ENCODE data around the gene NOB1.
A peak's percentile ranks its signal among the peaks of the same experiment; 100 is the strongest.
"Not testable (repeated sequence)": the region's sequence is repeated elsewhere in the genome, so short reads cannot be mapped to it uniquely, and the experiment has no call there.

Gene NOB1

DNA sequence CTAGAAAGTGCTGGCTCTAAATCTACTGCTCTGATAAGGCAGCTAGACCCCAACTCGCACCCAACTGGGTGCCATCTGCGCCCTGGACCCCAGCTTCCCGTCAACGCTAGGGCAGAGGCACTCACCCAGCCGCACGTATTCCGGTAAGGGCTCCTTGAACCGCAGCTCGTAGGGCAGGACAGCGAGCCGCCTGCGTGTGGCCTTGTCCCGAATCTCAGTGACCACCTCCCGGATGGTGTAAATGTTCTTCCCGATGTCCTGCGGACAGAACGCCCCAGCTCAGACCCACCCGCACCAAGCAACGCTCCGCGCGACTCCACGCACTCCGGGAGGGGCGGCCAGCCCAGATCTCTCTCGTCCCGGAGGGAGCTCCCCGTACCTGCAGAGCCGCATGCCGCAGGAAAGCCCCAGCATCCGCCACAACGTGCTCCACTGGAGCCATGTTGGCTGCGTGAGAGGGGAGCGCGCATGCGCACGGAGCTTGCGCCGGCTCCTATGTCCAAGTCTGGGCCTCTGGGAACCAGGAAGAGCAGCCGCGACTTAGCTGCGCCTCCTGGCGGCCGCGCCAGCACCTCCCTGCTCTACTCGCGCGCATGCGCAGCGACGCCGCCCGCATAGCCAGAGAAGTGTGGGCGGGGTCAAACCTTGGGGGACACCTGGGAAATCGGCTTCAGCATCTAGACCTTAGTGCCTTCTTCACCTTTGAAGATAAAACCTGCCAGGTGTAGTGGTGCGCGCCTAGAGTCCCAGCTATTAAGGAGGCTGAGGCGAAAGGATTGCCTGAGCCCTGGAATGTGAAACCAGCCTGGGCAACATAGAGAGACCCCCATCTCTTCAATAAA lies at the start of gene NOB1:
NOB1 (minus strand) TSS at position 458 of the 842 bp plus-strand sequence; CDS start at position 442, 16 bp downstream.
- peak; percentile 96 for DNase-seq (ENCODE audit: low read depth)

DNA sequence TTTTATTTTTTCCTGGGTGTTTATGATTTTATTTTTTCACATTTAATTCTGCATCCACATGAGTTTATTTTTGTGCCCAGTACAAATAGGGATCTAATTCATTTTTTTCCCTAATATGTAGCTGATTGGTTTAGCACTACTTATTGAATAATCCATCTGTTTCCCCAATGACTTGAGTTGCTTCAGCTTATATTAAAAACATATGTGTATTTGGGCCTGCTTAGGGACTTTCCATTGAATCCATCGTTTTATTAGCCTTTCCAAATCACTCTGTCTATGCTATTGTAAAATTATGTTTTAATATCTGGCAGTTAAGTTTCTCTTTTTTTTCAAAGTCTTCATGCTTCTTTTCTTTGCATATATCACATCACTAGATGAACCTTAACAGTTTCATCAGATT lies 49.6 kb upstream of the NOB1 start:
- no peak for DNase-seq (ENCODE audit: low read depth)

DNA sequence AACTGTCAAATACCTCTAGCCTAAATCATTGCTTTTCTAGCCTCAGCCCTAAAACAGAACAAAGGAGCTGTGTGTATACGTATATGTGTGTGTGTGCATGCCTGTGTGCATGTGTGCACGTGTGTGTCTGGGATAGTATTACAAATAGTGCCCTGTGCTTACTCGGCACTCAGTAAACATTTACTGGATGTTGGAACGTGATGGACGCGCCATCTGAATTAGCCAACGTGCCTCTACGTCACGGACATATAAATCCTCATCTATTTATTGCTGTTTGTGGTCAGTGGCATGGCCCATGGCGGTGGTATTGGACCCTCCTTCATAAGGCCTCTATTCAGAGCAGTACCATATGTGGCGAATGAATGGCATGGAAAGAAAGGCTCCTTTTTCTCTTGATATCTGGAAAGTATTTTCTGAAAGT lies 44.9 kb upstream of the NOB1 start:
- DNase-seq (ENCODE audit: low read depth) = no peak

DNA sequence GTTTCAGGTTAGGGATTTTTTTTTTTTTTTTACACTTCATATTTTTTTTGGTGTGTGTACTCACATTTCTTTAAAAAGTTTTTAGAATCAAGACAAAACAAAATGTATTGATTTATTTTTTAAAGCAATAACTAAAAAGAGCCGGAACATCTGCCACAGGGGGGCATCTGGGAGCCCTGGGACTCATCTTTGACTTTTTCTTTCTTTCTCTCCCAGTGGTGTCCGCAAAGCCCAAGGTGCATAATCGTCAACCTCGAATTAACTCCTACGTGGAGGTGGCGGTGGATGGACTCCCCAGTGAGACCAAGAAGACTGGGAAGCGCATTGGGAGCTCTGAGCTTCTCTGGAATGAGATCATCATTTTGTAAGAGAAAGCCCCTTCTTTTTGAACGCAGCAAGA lies 43.7 kb upstream of the NOB1 start:
- no peak for DNase-seq (ENCODE audit: low read depth)

DNA sequence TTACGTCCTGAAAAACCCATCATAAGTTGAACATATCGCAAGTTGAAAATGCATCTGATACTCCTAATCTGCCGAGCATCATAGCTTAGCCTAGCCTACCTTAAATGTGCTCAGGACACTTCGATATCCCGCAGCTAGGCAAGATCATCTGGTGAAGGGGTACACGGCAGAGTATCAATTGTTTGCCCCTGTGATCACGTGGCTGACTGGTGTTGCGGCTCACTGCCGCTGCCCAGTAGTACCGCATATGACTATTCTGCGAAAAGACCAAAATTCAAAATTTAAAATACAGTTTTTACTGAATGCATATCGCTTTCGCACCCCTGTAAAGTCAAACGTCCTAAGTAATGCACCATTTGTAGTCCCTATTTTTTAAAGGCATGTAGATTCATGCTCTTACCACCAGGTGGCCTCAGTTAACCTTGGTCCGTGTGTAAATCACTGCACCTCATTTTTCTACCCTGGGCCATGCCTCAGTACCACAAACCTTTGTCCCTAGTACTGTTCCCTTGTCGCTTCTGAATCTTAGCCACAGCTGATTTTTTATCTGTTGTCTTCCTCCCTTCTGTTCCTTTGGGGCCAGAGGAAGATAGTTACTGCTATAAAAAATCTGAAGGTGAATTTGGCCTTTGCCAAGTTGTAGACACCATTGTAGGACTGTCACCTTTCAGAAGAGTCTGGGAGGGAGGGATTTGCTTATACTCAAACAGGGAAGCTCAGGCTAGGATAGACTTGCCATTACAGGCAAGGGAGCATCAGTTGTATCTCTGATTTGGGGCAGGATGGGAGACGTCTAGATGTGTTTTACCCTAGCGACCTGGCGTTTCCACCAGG lies 41.8 kb upstream of the NOB1 start:
- DNase-seq (ENCODE audit: low read depth) = no peak

DNA sequence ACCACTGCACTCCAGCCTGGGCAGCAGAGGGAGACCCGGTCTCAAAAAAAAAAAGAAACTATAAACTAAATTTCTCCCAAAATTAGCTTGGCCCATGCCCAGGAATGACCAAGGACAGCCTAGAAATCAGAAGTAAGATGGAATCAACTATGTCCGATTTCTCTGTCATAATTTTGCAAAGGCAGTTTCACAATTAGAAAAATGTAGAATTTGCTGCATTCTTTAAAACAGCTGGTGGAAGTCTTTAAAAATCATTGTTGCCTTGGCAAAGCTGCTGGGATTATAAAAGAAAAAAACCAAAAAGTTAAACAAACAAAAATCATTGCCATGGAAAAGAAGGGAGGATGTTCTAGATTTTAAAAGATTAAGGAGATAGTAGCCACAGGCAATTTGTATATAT lies 39.8 kb upstream of the NOB1 start:
- DNase-seq (ENCODE audit: low read depth) = no peak

DNA sequence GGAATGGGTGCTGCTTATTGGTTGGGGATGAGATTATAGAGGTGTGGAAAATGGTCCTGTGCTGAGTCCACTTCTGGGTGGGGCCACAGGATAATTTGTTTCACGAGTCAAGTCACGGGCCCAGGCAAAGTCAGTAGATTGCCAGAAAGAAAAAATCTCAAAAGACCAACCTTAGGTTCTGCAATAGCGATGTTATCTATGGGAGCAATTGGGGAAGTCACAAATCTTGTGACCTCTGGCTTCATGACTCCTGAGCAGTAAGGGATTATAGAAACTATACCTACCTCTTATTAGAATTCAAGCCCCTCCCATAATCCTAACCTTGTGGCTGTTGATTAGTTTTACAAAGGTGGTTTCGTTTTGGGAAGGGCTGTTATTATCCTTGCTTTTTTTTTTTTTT lies 38.8 kb upstream of the NOB1 start:
- no peak for DNase-seq (ENCODE audit: low read depth)

DNA sequence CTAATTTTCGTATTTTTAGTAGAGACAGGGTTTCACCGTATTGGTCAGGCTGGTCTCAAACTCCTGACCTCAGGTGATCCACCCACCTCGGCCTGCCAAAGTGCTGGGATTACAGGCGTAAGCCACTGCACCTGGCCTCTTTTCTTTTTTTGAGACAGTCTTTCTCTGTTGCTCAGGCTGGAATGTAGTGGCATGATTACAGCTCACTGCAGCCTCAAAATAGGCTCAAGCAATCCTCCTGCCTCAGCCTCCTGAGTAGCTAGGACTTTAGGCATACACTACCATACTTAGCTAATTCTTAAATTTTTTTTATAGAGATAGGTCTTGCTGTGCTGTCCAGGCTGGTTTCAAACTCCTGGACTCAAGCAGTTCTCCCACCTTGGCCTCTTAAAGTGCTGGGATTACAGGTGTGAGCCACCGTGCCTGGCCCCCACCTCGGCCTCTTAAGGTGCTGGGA lies 36.7 kb upstream of the NOB1 start:
- DNase-seq (ENCODE audit: low read depth) = not testable (repeated sequence)

DNA sequence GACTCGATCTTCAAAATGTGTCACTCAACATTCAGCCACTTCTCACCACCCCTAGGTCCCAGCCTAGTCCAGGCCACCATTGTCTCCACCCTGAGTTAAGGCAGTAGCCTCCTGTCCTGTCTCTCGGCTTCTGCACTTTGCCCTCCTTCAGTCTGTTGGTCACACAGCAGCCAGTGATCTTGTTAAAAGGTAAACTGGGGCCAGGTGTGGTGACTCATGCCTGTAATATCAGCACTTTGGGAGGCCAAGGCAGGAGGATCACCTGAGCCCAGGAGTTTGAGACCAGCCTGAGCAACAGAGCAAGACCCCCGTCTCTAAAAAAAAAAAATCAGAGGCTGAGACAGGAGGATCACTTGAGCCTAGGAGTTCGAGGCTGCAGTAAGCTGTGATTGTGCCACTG lies 33.2 kb upstream of the NOB1 start:
- no peak for DNase-seq (ENCODE audit: low read depth)

DNA sequence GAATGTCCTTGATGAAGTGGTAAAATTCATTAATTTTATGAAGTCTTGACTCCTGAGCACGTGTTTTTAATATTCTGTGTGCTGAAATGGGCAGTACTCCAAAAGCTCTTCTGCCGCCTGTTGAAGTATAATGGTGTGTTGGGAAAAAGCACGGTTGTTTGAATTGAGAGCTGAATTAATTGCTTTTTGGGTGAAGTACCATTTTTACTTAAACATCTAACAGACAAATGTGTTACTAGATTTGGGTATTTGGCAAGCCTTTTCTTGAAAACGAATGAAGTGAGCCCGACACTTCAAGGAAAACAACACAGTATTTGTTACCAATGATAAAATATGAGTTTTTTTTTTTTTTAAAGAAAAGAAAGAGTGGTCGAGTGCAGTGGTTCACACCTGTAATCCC lies 29.9 kb upstream of the NOB1 start:
- DNase-seq (ENCODE audit: low read depth) = no peak

DNA sequence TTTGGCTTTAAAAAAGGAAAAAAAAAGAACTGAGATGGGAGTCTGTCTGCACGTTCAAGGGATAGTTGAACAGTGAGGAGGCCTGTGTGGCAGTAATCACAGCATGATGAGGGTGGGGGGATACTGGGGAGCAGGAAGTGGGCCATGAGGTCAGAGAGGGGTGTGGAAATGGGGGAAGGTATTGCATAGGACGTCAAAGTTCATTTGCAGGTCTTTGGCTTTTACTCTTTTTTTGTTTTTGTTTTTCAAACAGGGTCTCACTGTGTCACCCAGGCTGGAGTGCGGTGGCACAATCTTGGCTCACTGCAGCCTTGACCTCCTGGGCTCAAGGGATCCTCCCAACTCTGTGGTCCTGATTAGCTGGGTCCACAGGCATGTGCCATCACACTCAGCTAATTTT lies 26.4 kb upstream of the NOB1 start:
- no peak for DNase-seq (ENCODE audit: low read depth)

DNA sequence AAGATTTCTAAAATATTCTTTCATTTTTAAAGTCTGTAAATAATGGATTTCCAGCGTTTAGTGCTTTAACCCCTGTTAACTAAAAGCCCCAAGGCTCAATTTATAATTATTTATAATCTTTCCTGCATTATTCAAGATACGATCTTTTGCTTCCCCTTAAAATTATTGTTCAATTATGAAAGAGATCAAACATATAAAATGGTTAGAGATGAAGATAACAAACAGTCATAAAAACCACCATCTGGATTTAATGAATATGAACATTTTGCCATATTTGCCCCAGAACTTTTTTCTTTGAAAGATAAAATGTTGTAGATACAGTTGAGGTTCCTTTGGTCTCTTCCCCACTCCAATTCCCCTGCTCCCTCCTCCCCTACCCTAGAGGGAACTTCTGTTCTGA lies 25.0 kb upstream of the NOB1 start:
- no peak for DNase-seq (ENCODE audit: low read depth)

DNA sequence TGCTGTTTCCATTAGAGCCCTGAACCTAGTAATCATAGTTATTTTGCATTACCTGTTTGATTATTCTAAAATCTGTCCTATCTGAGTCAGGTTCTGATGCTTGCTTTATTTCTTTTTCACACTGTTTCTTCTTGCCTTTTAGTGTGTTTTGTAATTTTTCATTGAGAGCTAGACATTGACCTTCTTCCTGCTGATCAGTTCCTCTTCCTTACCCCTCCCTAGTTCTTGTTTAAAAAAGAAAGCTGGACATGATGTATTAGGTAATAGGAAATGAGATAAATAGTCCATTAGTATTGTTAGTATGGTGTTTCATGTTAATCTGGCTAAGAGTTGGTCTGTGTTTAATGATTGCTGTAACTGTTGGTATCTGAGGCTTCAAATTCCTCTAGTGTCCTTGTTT lies 20.8 kb upstream of the NOB1 start:
- DNase-seq (ENCODE audit: low read depth) = no peak

DNA sequence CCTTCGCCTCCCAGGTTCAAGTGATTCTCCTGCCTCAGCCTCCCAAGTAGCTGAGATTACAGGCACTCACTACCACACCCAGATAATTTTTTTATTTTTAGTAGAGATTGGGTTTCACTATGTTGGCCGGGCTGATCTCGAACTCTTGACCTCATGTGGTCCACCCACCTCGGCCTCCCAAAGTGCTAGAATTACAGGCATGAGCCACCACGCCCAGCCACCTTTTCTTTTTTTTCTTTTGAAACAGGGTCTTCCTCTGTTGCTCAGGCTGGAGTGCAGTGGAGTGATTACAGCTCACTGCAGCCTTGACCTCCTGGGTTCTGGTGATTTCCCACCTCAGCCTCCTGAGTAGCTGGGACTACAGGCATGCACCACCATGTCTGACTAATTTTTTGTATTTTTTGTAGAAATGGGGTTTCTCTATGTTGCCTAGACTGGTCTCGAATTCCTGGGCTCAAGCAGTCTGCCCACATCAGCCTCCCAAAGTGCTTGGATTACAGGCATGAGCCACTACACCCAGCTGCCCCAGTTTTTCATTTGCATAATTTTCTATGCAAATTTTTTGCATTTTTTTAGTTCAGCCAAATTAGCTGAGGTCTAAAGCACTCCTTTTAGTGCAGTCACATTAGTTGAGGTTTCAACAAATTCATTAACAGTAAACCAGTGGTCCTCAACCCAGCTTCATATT lies 18.7 kb upstream of the NOB1 start:
- no peak for DNase-seq (ENCODE audit: low read depth)

DNA sequence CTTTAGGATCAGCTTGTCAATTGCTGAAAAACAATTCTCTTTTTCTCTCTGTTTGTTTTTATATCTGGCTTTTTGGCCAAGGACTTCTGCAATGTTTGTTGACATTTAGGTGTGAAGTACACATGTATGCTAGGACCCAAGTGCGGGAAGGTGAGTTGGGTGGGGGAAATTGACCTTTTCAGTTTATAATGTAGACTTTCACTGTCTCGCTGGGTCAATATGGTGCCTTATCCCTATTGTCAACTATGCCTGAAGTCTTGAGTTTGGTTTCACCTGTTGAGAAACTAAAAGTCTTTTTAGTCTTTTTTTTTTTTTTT lies 16.9 kb upstream of the NOB1 start:
- no peak for DNase-seq (ENCODE audit: low read depth)

DNA sequence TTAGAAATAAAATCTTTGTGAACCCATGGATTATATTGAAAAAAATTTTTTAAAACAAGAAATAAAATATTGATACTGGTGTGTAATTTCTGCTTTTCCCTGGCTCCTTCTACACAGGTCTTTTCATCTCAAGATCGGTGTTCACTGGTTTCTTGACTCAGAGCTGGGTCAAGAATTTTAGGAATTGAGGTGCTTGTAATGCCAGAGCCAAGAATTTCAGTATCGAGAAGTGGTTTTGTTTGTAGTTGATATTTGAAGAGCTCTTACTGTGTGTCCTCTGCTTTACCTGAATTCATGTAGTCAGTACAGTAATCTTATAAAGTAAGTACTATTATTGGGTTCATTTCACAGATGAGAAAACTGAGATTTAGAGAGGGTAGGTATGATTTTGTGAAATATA lies 14.7 kb upstream of the NOB1 start:
- no peak for DNase-seq (ENCODE audit: low read depth)

DNA sequence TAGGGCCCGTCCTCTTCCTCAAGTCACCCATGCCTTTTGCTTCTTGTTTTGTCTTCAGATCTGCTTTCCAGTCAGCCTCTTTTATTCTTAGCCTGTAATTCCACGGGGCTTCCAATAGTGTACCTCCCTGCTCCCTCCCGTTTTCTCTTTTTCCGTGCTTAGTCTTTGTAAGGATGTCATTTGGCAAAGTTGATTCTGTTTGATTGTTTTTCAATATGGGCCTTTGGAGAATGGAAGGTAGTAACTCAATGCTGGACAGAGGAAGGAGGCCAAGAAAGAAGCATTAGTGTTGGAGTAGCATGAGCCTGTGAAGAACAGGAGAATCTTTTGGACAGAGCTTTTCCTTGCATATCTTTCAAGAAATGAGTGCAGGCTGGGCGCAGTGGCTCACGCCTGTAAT lies 13.9 kb upstream of the NOB1 start:
- no peak for DNase-seq (ENCODE audit: low read depth)

DNA sequence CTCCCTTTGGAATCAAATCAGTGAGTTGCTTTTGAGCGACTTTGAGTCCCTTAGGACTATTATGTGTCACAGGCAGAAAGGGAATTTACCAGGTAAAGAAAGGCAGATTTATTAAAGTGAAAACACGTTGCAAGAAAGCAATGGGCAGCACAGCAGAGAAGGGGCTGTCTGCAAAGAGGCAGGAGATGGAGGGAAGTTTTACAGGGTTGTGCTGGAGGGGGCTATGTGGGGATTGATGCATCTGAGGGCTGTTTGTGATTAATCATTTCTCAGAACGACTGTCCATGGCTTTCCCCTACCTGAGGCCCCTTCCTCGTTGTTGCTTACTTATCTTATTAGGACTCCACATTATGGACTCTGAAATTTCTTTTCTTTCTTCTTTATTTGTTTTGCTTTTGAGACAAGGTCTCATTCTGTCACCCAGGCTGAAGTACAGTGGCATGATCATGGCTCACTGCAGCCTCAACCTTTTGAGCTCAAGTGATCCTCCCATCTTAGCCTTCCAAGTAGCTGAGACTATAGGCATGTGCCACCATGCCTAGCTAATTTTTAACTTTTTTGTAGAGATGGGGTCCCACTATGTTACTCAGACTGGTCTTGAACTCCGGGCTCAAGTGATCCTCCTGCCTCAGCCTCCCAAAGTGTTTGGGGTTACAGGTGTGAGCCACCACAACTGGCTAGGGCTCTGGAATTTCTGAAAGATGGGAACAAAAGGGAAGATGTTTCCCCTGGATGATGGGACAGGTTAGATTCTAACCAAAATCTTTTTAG lies 12.9 kb upstream of the NOB1 start:
- no peak for DNase-seq (ENCODE audit: low read depth)

DNA sequence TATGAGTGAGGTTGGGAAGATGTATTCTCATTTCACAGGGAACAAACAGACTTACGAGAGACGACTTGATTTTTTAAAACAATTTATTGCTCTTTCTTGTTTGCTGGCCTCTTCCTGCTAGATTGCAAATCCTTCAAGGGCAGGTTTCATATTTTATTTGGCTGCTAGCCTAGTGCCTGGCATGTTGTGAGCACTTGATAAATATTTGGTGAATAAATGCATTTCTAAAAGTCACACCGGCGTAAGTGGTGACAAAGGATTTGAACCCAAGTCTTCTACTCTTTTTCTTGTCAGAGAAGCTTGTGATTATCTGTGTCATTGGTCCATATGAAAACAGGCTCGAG lies 8.8 kb upstream of the NOB1 start:
- no peak for DNase-seq (ENCODE audit: low read depth)

DNA sequence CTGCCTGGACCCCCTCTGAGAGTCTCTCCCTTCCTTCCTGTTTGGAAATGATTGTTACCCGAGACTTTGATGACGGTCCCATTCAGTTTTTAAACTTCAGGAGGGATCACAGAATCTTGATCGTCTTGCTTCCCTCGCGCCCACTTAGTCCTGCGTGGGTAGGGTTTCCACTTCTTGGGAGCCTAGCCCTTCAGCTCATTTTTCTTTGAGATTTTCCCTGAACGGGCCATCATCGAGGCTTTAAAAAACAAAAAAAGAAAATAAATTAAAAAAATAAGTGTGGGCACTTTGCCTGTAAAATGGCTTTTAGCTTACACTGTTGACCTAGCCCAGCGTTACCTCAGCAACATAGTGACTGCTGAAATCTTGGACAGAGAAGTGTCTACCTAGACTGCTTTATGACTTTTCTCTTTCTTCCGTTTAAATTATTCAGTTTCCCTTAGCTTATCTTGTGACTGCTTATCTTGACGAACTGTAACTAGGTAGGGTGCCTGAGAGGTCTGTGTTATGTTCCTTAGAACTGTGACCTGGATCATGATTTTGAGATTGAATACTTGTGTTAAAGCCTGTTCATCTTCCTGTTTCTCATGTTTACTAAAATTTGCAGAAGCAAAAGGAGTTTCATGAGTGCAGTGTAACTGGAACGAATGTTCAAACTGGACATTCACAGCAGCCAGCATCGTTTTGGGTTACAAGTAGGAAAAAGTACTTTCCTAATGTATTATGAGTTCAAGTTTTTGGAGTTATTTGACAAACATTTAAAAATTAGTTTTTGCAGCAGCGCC lies 8.3 kb upstream of the NOB1 start:
- DNase-seq (ENCODE audit: low read depth) = no peak
